SK-N-SH treated with all-trans-retinoic acid at 6 μM for 48 hours (cell line): Measurements from ENCODE around the gene LHFPL2.

Experiments
- BACH2 ChIP-seq: fragments of 250-450 bp; sonication (Bioruptor Pico); IDR thresholded peaks from 2 replicates; pipeline ENCODE4 v1.9.0; 2021; ENCODE audit warnings: mild to moderate bottlenecking, borderline replicate concordance
- ESRRG ChIP-seq: fragments of 250-450 bp; sonication (Bioruptor Pico); IDR thresholded peaks from 2 replicates; pipeline ENCODE4 v1.6.1; 2021; ENCODE audit warnings: mild to moderate bottlenecking
- GLIS3 ChIP-seq: fragments of 250-450 bp; sonication (Bioruptor Pico); IDR thresholded peaks from 2 replicates; pipeline ENCODE4 v1.5.0; 2020; ENCODE audit warnings: mild to moderate bottlenecking, moderate library complexity
- OSR1 ChIP-seq: fragments of 250-450 bp; sonication (Bioruptor Pico); IDR thresholded peaks from 2 replicates; pipeline ENCODE4 v1.8.0; 2022; ENCODE audit warnings: moderate library complexity, mild to moderate bottlenecking, inconsistent platforms
- RARB ChIP-seq: fragments of 250-450 bp; sonication (Bioruptor Pico); IDR thresholded peaks from 2 replicates; pipeline ENCODE4 v1.8.0; 2021; ENCODE audit warnings: mild to moderate bottlenecking, moderate library complexity
- SNAI2 ChIP-seq: fragments of 250-450 bp; sonication (Bioruptor Pico); IDR thresholded peaks from 2 replicates; pipeline ENCODE4 v1.5.0; 2020; ENCODE audit warnings: mild to moderate bottlenecking, moderate library complexity
- TOX ChIP-seq: fragments of 250-450 bp; sonication (Bioruptor Pico); IDR thresholded peaks from 2 replicates; pipeline ENCODE4 v1.8.0; 2021; ENCODE audit warnings: mild to moderate bottlenecking, moderate library complexity, borderline replicate concordance
- ZFP30 ChIP-seq: fragments of 450-650 bp; formaldehyde crosslinking; IDR thresholded peaks from 2 replicates; pipeline ENCODE4 v1.5.0; 2022; ENCODE audit warnings: mild to moderate bottlenecking, moderate library complexity
- ZNF70 ChIP-seq: fragments of 450-650 bp; formaldehyde crosslinking; IDR thresholded peaks from 2 replicates; pipeline ENCODE4 v1.5.0; 2020; ENCODE audit warnings: mild to moderate bottlenecking, moderate library complexity
- TF ChIP-seq, protein P1 (sequence below): fragments of 250-450 bp; sonication (Bioruptor Pico); IDR thresholded peaks from 2 replicates; pipeline ENCODE4 v1.8.0; 2020; ENCODE audit warnings: mild to moderate bottlenecking, moderate library complexity, borderline replicate concordance
- TF ChIP-seq, protein P2 (sequence below): fragments of 250-450 bp; sonication (Bioruptor Pico); IDR thresholded peaks from 2 replicates; pipeline ENCODE4 v1.5.0; 2020; ENCODE audit warnings: mild to moderate bottlenecking, moderate library complexity
- TF ChIP-seq, protein P3 (sequence below): fragments of 250-450 bp; sonication (Bioruptor Pico); IDR thresholded peaks from 2 replicates; pipeline ENCODE4 v1.8.0; 2021; ENCODE audit warnings: low read depth, mild to moderate bottlenecking, moderate library complexity, borderline replicate concordance
- TF ChIP-seq, protein P4 (sequence below): fragments of 250-450 bp; sonication (Bioruptor Pico); IDR thresholded peaks from 2 replicates; pipeline ENCODE4 v1.5.1; 2020; ENCODE audit warnings: low read depth, mild to moderate bottlenecking, moderate library complexity

DNA sequence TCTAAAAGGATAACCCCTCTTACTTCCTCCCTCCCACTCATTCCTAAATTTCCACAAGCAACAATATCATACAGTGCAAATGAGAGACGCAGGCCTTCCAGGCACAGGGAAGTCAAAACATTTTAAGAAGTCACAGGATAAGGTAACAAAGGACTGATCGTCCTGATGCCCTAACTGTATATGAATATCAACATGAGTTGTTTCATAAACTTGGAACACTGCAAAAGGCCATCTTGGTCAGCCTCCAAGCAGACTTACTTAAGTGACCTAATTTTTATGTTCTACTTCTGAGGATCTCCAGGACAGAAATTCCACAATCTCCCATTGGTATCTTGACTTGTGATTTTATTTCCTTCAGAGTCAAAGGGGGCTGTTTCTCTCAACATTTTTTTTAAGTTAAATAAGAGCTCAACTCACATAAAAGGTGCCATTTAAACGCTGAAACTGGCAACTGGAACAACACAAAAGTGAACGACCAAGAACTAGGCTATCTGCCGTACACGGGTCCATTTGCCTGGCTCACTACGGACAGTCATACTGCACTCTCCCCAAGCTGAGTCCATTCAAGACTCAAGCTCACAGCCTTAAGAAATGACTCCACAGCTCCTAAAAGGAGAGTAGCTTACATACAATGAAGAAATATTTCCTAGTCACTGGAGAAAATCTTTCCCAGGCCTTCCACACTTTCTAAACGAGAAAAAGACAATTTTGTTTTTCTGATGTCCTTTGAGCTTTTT, 71.3 kb downstream of the LHFPL2 start:
- TF ChIP-seq ZFP30 (CRISPR knock-in tag) (no peak), GLIS3 (CRISPR knock-in tag) (no peak), ESRRG (CRISPR knock-in tag) (no peak), OSR1 (no peak), TOX (CRISPR knock-in tag) (no peak), RARB (CRISPR knock-in tag) (no peak), ZNF70 (no peak), BACH2 (no peak), SNAI2 (no peak)
- TF ChIP-seq, protein P1, sequence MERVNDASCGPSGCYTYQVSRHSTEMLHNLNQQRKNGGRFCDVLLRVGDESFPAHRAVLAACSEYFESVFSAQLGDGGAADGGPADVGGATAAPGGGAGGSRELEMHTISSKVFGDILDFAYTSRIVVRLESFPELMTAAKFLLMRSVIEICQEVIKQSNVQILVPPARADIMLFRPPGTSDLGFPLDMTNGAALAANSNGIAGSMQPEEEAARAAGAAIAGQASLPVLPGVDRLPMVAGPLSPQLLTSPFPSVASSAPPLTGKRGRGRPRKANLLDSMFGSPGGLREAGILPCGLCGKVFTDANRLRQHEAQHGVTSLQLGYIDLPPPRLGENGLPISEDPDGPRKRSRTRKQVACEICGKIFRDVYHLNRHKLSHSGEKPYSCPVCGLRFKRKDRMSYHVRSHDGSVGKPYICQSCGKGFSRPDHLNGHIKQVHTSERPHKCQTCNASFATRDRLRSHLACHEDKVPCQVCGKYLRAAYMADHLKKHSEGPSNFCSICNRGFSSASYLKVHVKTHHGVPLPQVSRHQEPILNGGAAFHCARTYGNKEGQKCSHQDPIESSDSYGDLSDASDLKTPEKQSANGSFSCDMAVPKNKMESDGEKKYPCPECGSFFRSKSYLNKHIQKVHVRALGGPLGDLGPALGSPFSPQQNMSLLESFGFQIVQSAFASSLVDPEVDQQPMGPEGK (CRISPR knock-in tag) = no peak
- TF ChIP-seq, protein P2, sequence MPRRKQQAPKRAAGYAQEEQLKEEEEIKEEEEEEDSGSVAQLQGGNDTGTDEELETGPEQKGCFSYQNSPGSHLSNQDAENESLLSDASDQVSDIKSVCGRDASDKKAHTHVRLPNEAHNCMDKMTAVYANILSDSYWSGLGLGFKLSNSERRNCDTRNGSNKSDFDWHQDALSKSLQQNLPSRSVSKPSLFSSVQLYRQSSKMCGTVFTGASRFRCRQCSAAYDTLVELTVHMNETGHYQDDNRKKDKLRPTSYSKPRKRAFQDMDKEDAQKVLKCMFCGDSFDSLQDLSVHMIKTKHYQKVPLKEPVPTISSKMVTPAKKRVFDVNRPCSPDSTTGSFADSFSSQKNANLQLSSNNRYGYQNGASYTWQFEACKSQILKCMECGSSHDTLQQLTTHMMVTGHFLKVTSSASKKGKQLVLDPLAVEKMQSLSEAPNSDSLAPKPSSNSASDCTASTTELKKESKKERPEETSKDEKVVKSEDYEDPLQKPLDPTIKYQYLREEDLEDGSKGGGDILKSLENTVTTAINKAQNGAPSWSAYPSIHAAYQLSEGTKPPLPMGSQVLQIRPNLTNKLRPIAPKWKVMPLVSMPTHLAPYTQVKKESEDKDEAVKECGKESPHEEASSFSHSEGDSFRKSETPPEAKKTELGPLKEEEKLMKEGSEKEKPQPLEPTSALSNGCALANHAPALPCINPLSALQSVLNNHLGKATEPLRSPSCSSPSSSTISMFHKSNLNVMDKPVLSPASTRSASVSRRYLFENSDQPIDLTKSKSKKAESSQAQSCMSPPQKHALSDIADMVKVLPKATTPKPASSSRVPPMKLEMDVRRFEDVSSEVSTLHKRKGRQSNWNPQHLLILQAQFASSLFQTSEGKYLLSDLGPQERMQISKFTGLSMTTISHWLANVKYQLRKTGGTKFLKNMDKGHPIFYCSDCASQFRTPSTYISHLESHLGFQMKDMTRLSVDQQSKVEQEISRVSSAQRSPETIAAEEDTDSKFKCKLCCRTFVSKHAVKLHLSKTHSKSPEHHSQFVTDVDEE (CRISPR knock-in tag) = no peak
- TF ChIP-seq, protein P3, sequence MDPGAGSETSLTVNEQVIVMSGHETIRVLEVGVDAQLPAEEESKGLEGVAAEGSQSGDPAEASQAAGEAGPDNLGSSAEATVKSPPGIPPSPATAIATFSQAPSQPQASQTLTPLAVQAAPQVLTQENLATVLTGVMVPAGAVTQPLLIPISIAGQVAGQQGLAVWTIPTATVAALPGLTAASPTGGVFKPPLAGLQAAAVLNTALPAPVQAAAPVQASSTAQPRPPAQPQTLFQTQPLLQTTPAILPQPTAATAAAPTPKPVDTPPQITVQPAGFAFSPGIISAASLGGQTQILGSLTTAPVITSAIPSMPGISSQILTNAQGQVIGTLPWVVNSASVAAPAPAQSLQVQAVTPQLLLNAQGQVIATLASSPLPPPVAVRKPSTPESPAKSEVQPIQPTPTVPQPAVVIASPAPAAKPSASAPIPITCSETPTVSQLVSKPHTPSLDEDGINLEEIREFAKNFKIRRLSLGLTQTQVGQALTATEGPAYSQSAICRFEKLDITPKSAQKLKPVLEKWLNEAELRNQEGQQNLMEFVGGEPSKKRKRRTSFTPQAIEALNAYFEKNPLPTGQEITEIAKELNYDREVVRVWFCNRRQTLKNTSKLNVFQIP (CRISPR knock-in tag) = no peak
- TF ChIP-seq, protein P4, sequence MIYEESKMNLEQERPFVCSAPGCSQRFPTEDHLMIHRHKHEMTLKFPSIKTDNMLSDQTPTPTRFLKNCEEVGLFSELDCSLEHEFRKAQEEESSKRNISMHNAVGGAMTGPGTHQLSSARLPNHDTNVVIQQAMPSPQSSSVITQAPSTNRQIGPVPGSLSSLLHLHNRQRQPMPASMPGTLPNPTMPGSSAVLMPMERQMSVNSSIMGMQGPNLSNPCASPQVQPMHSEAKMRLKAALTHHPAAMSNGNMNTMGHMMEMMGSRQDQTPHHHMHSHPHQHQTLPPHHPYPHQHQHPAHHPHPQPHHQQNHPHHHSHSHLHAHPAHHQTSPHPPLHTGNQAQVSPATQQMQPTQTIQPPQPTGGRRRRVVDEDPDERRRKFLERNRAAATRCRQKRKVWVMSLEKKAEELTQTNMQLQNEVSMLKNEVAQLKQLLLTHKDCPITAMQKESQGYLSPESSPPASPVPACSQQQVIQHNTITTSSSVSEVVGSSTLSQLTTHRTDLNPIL (CRISPR knock-in tag) = no peak
